Breast epithelium (tissue), 4 donors: ENCODE results near the gene CTCF. TPM values are rescaled to one million over a fixed set of nuclear protein-coding genes. Genes with fewer than 3 reads are reported as not detected.

Experiments used
- DNase-seq, 2 donors: peaks; one replicate each; pipeline ENCODE4 v3.0.0-alpha.2; 2019; ENCODE audit warnings: low spot score in 2 of 2
- H3K27ac ChIP-seq, 2 donors: fragments of 200-600 bp; sonication (generic) in 1 of 2; one replicate each; pipeline ENCODE4 v1.5.1; 2016 to 2019; ENCODE audit warnings: mild to moderate bottlenecking in 1 of 2
- H3K27me3 ChIP-seq, 2 donors: fragments of 200-600 bp; sonication (generic) in 1 of 2; one replicate each; pipeline versions ENCODE4 v1.5.1 to v1.6.0; 2017 to 2019; ENCODE audit warnings: control low read depth in 1 of 2, mild to moderate bottlenecking in 1 of 2
- H3K36me3 ChIP-seq: fragments of 200-600 bp; one replicate; pipeline ENCODE4 v1.5.1; 2019
- H3K4me1 ChIP-seq, 2 donors: fragments of 200-600 bp; sonication (generic); one replicate each; pipeline ENCODE4 v1.5.1; 2016 to 2019; ENCODE audit warnings: control low read depth in 1 of 2
- H3K4me3 ChIP-seq, 3 donors: fragments of 200-600 bp; sonication (generic); 1 replicate in 2 of 3; 2 replicates in 1 of 3; pipeline ENCODE4 v1.5.1; 2016 to 2019; ENCODE audit warnings: mild to moderate bottlenecking in 3 of 3, moderate library complexity in 2 of 3
- H3K9me3 ChIP-seq, 2 donors: fragments of 200-600 bp; sonication (generic) in 1 of 2; one replicate each; pipeline ENCODE4 v1.5.1; 2016 to 2019; ENCODE audit warnings: control low read depth in 1 of 2
- POLR2A ChIP-seq: fragments of 450-650 bp; IDR thresholded peaks from one replicate; pipeline ENCODE4 v1.6.1; 2016; ENCODE audit warnings: antibody characterized with exemption, mild to moderate bottlenecking, moderate library complexity
- POLR2AphosphoS5 ChIP-seq, 3 donors: sonication (generic); formaldehyde crosslinking; IDR thresholded peaks; one replicate each; pipeline ENCODE4 v1.6.1; 2017; ENCODE audit warnings: antibody characterized with exemption in 3 of 3
- intact Hi-C: fragments of 100-400 bp; cut with DNase I; formaldehyde crosslinking; loops from one replicate; pipeline ENCODE4 v1.15.1; 2023; ENCODE audit warnings: low total_unique reads
- total RNA-seq, 3 donors: library from RNA; depleted of rRNA; stranded (reverse); fragments of >200 nt; gene quantifications; one replicate each; pipeline ENCODE4 v1.1.0, GENCODE V29; 2016
- TF ChIP-seq, protein P1 (sequence below), 3 donors: fragments of 450-650 bp; IDR thresholded peaks; one replicate each; pipeline ENCODE4 v1.5.1; 2016 to 2017; ENCODE audit warnings: antibody characterized with exemption in 3 of 3, mild to moderate bottlenecking in 3 of 3, moderate library complexity in 3 of 3

Gene CTCF
- total RNA-seq, 3 donors from 2014 or later = 27.8 to 51.7 (median 38.0) TPM

GRCh38 chr16:67558859-67559258 lies 3.5 kb upstream of the CTCF start:
- H3K4me1 ChIP-seq = no peaks in the 10 kb centered on the region
- TF ChIP-seq POLR2A = no peak
- TF ChIP-seq, protein P1, sequence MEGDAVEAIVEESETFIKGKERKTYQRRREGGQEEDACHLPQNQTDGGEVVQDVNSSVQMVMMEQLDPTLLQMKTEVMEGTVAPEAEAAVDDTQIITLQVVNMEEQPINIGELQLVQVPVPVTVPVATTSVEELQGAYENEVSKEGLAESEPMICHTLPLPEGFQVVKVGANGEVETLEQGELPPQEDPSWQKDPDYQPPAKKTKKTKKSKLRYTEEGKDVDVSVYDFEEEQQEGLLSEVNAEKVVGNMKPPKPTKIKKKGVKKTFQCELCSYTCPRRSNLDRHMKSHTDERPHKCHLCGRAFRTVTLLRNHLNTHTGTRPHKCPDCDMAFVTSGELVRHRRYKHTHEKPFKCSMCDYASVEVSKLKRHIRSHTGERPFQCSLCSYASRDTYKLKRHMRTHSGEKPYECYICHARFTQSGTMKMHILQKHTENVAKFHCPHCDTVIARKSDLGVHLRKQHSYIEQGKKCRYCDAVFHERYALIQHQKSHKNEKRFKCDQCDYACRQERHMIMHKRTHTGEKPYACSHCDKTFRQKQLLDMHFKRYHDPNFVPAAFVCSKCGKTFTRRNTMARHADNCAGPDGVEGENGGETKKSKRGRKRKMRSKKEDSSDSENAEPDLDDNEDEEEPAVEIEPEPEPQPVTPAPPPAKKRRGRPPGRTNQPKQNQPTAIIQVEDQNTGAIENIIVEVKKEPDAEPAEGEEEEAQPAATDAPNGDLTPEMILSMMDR (IDR thresholded peaks at IDR 0.05) = no peak
- TF ChIP-seq POLR2AphosphoS5 (IDR thresholded peaks at IDR 0.05) = no peak
- H3K9me3 ChIP-seq = no peaks in the 10 kb centered on the region
- no peak overlapping the region for H3K4me3 ChIP-seq
- no peaks in the 10 kb centered on the region for H3K36me3 ChIP-seq
- no peaks in the 10 kb centered on the region for H3K27me3 ChIP-seq
- H3K27ac ChIP-seq = no peak overlapping the region
- no peak for DNase-seq
- intact Hi-C loops = no loop called here

DNA sequence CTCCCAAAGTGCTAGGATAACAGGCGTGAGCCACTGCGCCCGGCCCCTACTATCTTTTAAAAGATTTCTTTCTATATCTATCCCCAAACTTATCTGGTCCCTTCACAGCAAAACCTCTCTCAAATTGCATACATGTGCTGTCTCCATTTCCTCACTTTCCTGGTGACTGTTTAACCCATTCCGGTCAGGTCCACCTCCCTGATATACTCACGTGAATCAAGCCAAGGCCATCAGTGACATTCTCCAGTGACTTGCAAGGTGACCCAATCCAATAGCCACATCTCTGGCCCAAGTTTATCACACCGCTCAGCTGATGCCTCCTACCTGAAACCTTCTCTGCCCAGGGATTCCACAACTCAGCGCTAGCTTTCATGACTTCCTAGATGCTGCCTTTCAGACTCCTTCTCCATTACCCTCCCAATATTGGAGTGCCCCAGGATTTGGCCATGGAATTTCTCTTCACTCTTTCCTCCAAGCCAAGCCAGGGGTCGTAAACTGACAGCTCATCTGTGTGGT lies 1.4 kb upstream of the CTCF start:
- Histone ChIP-seq H3K4me1 (peaks cover 8% of the 10 kb centered on the region in 2 donors), H3K27me3 (no peaks in the 10 kb centered on the region), H3K4me3 (peak overlapping the region in 1 of 3 donors; percentile 84), H3K36me3 (no peaks in the 10 kb centered on the region), H3K27ac (peak overlapping the region in 1 of 2 donors; percentile 97), H3K9me3 (no peaks in the 10 kb centered on the region)
- no peak for TF ChIP-seq POLR2AphosphoS5 (IDR thresholded peaks at IDR 0.05)
- TF ChIP-seq POLR2A = no peak
- TF ChIP-seq, protein P1 (IDR thresholded peaks at IDR 0.05) = no peak
- intact Hi-C loops = no loop called here
- DNase-seq = no peak

GRCh38 chr16:67561501-67561823 lies 864 bp upstream of the CTCF start:
- Histone ChIP-seq H3K36me3 (no peaks in the 10 kb centered on the region), H3K4me3 (peak overlapping the region; percentile 84 to 97 (median 95)), H3K27me3 (no peaks in the 10 kb centered on the region), H3K4me1 (peaks cover 8% of the 10 kb centered on the region in 2 donors), H3K9me3 (no peaks in the 10 kb centered on the region), H3K27ac (peak overlapping the region; percentile 97 to 100)
- TF ChIP-seq POLR2A (no peak), POLR2AphosphoS5 (IDR thresholded peaks at IDR 0.05) (no peak)
- TF ChIP-seq, protein P1 (IDR thresholded peaks at IDR 0.05) = no peak
- no peak for DNase-seq
- intact Hi-C loops = no loop called here

DNA sequence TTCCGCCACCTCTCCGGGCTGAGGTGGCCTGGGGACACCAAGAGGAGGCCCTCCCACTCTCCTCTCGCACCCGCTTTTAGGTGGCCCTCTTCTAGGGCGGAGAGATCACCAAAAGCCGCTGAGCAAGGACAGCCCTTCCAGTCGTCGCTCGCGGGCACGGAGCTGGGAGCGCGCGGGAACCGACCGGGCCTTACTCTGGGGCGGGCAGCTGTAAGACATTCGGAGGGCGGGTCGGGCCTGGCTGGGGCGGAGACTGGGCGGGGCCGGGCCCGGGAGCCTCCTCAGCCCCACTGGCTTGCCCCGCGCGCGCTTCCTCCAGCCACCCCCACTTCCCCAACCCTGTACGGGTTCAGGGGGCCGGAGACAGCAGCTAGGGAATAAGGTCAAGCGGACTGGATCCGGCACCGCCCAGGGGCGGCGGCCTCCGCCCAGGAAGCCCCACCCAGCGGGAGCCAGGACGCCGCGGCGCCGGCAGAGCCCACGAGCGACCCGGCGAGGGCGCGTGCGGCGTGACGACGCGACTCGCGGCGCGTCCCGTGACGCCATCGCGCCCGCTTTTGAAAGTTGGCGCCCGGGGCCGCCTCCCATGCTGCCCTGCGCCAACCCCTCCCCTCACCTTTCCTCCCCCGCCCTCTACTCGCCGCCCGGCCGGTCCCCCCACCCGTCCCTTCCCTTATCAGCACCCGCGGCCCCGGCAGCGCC lies 351 bp upstream of the CTCF start:
- no peaks in the 10 kb centered on the region for H3K36me3 ChIP-seq
- DNase-seq = peak; percentile 95 to 96
- H3K4me1 ChIP-seq = peaks cover 8% of the 10 kb centered on the region in 2 donors
- H3K27me3 ChIP-seq = no peaks in the 10 kb centered on the region
- intact Hi-C loops = no loop called here
- no peaks in the 10 kb centered on the region for H3K9me3 ChIP-seq
- H3K4me3 ChIP-seq = peak overlapping the region; percentile 84 to 97 (median 95)
- TF ChIP-seq POLR2AphosphoS5 (IDR thresholded peaks at IDR 0.05) = peak in 2 of 3 donors; percentile 6 to 37
- TF ChIP-seq, protein P1 (IDR thresholded peaks at IDR 0.05) = no peak
- H3K27ac ChIP-seq = peak overlapping the region; percentile 97 to 100

- peaks cover 8% of the 10 kb centered on the region in 2 donors for H3K4me1 ChIP-seq
- intact Hi-C loops = no loop called here
- TF ChIP-seq, protein P1 (IDR thresholded peaks at IDR 0.05) = peak in 1 of 3 donors; percentile 26
- TF ChIP-seq POLR2A = no peak
- TF ChIP-seq POLR2AphosphoS5 (IDR thresholded peaks at IDR 0.05) = peak in 2 of 3 donors; percentile 8 to 38
- DNase-seq = peak in 1 of 2 donors; percentile 43
- peak overlapping the region; percentile 97 to 100 for H3K27ac ChIP-seq
- no peaks in the 10 kb centered on the region for H3K9me3 ChIP-seq
- no peaks in the 10 kb centered on the region for H3K36me3 ChIP-seq
- peak overlapping the region; percentile 84 to 97 (median 95) for H3K4me3 ChIP-seq
- H3K27me3 ChIP-seq = no peaks in the 10 kb centered on the region
These were observed 787 bp downstream of the CTCF start for GRCh38 chr16:67562918-67563707.
